ENCODE data around the gene RASGRP1. TPM values are rescaled to one million over a fixed set of nuclear protein-coding genes. Genes with fewer than 3 reads are reported as not detected.
A peak's percentile ranks its signal among the peaks of the same experiment; 100 is the strongest.

Gene RASGRP1
- polyA plus RNA-seq, 10 donors = 0.14 to 4.2 (median 0.44) TPM

DNA sequence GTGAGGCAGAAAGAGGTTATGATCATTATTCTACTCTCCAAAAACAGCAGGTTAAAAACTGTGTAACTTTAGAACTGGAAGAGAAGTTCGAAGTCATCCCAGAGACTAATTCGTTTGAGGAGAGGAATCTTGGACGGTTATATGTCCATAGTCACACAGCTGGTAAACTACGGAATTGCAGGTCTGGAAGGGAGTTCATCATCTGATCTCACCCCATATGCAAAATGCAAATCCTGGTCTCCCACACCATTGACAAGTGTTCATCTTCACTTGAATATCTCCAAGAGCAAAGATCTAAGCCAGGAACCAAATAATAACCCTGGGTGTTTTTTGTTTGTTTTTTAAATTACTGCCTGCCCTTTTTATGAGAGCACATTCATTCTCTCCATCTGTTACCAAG, 57.6 kb downstream of the RASGRP1 start:
- no peak for DNase-seq

DNA sequence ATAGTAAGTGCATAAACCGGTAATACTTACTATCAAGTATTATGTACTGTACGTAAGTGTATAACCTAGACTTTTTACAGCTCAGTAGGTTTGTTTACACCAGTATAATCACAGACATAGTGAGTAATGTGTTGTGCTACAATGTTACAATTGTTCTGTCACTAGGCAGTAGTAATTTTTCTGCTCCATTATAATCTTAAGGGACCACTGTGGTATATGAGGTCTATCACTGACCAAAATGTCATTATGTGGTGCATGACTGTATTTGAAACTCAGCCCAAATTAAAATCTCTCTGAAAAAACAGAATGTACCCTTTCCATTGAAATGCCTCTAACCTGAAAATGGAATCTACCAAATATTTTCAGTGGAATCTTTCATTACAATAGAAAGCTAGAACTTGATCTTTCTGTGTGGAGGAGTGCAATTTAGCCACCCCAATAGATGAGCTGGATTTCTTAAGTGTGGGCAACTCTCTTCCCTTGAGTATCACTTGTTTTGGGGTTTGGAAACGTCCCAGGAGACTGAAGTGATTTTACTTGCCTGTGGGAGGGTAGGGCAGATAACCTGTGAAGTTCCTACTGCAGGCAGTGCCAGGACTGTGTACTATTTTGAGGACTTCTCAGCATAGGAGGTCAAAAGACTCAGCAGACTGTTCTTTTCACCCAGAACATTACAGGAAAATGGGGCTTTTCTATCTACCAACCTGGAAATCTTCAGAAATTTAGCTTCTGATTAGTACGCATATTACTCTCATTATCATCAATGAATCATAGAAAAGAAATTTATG, 59.7 kb downstream of the RASGRP1 start:
- no peak for DNase-seq

DNA sequence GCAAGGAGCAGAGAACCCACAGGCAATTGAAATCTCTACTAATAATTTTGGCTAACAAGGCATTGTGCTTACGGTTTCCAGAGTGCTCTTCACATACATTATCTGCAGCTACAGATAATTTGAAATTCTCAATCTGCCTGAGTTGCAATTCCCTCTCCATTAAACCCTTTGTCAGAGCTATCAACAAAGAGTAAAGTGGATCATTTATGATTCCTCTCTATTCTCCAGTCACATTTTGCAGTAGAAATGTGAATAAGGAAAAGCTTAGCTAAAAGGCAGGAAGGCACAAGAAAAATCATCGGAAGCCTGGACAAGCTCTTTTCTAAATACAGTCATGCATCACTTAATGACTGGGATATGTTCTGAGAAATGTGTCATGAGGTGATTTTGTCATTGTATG, 61.1 kb downstream of the RASGRP1 start:
- no peak for DNase-seq

GRCh38 chr15:38499651-38500050, 65.0 kb downstream of the RASGRP1 start:
- no peak for DNase-seq

DNA sequence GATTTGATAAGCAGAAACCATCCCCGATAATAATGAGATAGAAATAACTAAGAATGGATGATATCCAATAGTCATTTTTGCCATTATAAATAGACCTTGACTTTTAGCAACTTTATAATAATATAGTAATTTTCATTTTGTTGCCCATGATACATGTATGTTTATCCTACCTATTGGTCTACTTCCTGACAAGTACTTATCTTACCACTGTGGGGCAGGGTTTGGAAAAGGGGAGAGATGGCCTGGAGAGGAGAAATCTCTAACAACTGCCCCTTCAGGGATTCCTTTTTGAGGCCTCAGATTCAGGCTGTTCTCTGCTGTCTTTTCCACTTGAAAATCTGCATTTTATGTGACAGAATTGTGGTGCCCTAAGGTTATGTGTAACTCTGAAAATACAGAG, 68.5 kb downstream of the RASGRP1 start:
- no peak for DNase-seq

DNA sequence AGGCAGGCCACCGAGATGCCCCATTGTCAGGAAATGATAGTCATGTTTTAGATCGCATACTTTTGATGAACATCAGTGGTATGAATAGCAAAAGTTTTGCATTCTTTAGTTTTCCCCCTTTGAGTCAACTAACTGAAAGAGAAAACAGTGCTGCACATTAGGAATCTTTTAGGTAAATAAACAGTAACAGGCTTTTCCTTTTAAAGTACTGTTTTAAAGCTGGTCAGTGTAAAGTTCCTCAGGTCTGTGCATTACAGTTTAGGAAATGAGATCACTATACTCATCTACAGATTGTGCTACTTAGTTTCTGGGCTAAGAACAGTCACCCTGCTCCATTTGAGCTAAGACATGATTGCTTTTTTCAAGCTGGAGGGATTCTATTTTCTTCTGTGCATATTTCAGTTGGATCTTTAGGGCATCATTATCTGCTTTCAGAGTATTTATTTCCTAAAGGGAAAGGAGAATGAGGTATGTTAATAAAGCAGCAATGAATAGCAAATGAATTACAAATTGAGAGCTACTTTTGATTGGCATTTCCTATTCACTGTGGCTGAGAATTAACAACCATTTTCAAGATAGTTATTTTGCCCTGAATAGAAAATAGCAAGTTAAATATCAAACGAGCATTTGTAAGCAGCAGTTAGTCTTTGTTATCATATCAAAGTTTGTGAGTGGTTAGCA, 74.2 kb downstream of the RASGRP1 start:
- DNase-seq = peak in 1 of 3 donors; percentile 39

DNA sequence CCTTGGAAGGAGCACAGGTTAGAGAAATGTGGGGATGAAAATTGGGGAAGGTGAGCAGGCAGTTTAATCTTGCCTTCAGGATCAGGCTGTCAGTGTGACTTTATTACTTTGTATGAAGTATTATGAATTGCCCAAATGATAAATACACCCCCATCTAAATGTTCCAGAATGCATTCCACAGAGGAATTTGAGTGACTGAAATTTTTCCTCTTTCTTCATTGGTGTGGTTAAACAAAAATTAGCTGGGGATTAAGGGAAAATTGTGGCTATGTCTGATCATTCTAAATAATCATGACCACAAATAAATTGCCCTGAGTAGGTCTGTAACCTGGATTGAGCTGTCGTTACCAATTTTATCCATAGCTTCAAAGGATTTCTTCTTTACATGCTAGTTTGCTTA, 77.2 kb downstream of the RASGRP1 start:
- no peak for DNase-seq

- no peak for DNase-seq
Observed at GRCh38 chr15:38486936-38487335, 77.7 kb downstream of the RASGRP1 start.

- no peak for DNase-seq
Observed at GRCh38 chr15:38482572-38482971, 82.0 kb downstream of the RASGRP1 start.

DNA sequence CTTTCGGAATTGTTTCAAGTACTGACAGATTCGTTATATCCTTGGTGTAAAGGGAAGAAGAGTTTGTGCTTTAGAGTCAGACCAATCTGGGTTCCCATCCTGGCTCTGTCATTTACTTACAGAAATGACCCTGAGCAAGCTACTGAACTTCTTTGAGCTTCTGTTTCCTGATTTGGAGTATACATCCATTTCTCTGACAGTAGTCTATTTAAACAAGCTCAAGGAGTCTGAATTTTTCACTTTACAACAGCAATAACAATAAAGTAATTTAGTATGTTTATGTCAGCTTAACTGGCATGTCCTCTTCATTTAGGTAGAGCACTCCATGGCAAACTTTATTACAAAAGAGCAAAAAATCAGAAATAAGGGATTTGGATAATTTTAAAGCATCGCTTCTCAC, 82.9 kb downstream of the RASGRP1 start:
- DNase-seq = no peak

DNA sequence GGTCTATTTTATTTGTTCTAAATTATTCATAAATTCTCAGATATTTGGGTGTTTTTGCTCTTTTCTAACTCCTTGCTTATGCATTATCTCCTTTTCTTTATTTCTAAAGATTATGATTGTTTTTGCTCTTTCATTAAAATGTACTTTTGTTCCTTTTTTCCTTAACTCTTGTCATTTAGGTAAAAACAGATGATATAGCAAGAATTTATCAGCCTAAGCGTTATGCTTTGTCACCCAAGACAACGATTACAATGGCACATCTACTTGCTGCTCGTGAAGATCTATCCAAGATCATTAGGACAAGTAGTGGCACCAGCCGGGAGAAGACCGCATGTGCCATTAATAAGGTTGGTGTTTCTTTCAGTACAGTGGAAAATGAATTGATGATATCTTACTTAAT, 83.5 kb downstream of the RASGRP1 start:
- DNase-seq = no peak

- DNase-seq = no peak
Observed at GRCh38 chr15:38479756-38480155, 84.9 kb downstream of the RASGRP1 start.

DNA sequence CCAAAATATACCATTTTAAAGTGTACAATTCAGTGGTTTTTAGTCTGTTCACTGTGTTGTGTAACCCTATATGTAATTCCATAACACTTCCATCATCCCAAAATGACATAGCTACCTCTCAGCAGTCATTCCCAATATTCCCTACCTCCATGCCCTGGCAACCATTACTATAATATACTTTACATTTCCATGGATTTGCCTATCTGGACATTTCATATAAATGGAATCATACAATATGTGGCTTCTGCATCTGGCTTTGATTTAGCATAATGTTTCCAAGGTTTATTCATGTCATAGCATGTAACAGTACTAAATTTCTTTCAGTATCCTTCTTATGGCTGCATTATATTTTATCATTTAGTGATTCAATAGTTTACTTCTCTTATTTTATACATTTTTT, 85.3 kb downstream of the RASGRP1 start:
- DNase-seq = peak in 1 of 3 donors; percentile 47

GRCh38 chr15:38477637-38478036, 87.0 kb downstream of the RASGRP1 start:
- no peak for DNase-seq

- no peak for DNase-seq
Observed at GRCh38 chr15:38476120-38476519, 88.5 kb downstream of the RASGRP1 start.

- DNase-seq = no peak
Observed at GRCh38 chr15:38475361-38475760, 89.3 kb downstream of the RASGRP1 start.

- DNase-seq = peak; percentile 37 to 48 (median 43)
Observed at GRCh38 chr15:38474155-38474757, 90.4 kb downstream of the RASGRP1 start.

DNA sequence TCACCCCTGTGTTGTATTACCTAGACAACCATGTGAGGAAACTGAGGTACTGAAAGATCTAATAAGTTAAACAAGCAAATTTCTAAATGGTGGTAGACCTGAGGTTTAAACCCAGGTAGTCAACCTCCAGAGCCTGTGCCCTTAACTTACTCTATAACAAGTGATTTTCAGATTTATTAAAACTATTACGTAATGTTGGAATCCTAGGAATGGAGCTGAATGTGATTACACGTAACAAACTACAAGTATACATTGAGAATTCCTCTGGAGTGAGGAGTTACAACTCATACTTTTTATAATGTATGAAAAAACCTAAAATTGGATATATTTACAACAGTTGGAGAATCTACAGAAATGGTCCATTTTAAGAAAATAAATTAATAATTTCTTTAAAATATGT, 92.6 kb downstream of the RASGRP1 start:
- DNase-seq = no peak

DNA sequence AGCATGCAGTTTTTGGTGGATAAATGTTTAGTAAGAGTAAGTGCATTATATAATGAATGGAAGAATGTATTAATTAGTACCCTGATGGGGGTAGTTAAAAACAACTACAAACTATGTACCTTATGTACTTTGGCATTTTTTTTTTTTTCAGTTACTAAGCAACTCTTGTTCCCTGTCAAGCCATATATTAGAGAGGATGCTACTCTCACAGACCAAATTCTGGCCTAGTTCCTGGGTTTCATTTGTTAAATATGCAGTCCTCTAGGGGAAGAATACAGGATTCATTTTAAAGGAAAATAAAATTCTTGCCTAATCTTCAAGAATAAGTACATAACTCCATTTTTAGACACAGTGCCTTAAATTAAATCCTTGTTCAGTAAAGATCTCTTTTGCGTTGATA, 93.8 kb downstream of the RASGRP1 start:
- peak in 2 of 3 donors; percentile 42 to 76 for DNase-seq

DNA sequence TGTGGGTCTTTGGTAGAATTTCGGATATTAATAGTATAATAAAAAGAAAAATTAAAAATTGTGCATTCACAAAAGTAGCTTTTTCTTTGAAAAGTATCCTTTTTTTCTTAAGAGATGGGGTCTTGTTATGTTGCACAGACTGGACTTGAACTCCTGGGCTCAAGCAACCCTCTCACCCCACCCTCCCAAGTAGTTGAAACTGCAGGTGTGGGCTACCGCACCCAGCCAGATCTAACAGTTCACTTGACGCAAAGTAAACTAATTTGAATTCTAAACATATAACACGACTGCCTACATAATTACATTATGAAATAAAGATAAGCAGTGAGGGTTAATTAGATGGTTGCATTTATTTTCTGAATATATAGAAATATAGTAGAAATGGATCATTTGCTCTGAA, 99.9 kb downstream of the RASGRP1 start:
- no peak for DNase-seq

GRCh38 chr15:38463893-38464292, 100.7 kb downstream of the RASGRP1 start:
- DNase-seq = no peak

GRCh38 chr15:38461066-38461833, 103.4 kb downstream of the RASGRP1 start:
- no peak for DNase-seq

Data from muscle of back (tissue), 11 donors.